VCaP (cell line): ENCODE measurements around the gene DIAPH3.

Source experiments
- H3K27ac ChIP-seq: fragments of 450-650 bp; 2 replicates; pipeline ENCODE4 v1.5.1; 2017
- TF ChIP-seq, protein P1 (sequence below): fragments of 450-650 bp; conservative IDR thresholded peaks from 2 replicates; pipeline ENCODE4 v1.5.1; 2017; ENCODE audit warnings: mild to moderate bottlenecking, moderate library complexity

DIAPH3 gene

DNA sequence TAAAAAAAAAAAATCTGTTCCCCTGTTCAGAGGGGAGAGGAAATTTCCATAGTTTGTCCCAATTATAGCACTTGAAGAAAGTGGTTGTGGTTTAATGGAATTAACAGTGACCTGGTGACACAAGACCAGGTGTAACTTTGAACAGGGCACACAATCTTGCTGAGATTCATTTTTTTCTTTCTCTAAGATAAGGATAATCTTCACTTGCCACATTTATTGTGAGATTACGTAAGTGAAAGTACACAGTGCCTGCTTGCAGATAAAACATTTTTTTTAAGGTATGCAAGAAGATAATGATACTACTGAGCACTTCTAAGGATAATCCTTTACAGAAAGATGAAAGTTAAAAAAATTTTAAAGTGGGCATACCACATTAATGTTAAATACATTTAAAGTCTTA is 448.1 kb downstream of the DIAPH3 start:
- H3K27ac ChIP-seq, result no peak overlapping the region
- TF ChIP-seq, protein P1, sequence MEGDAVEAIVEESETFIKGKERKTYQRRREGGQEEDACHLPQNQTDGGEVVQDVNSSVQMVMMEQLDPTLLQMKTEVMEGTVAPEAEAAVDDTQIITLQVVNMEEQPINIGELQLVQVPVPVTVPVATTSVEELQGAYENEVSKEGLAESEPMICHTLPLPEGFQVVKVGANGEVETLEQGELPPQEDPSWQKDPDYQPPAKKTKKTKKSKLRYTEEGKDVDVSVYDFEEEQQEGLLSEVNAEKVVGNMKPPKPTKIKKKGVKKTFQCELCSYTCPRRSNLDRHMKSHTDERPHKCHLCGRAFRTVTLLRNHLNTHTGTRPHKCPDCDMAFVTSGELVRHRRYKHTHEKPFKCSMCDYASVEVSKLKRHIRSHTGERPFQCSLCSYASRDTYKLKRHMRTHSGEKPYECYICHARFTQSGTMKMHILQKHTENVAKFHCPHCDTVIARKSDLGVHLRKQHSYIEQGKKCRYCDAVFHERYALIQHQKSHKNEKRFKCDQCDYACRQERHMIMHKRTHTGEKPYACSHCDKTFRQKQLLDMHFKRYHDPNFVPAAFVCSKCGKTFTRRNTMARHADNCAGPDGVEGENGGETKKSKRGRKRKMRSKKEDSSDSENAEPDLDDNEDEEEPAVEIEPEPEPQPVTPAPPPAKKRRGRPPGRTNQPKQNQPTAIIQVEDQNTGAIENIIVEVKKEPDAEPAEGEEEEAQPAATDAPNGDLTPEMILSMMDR, result no peak

DNA sequence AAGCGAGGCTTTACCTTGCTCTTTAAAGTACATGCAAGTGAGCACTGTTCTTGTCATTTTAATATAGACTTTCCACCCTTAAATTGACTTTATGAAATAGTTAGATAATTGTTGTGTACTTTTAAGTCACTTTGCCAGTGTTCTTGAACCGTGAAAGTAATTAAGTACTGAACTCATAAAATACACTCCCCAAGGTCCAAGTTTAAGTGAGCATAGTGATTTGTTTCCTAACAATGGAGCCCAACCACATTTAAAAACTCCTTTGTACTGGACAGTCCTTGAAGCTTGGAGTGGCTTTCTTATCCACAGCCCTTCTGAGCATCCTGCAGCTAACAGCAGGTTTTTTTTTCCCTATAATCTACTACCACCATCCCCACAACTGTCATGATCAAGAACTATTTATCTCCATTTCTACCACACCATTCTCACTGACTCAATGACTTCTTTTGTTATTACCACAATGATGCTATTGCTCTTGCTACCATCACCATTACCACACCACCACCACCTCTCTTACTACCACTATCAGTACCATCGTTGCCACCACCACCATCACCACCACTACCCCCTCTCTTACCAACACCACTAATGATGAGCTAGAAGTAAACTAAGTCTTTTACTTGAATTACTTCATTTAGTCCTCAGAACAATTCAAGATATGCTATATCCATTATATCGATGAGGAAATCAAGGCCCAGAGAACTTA is 452.6 kb downstream of the DIAPH3 start:
- TF ChIP-seq, protein P1, result no peak
- no peak overlapping the region for H3K27ac ChIP-seq

DNA sequence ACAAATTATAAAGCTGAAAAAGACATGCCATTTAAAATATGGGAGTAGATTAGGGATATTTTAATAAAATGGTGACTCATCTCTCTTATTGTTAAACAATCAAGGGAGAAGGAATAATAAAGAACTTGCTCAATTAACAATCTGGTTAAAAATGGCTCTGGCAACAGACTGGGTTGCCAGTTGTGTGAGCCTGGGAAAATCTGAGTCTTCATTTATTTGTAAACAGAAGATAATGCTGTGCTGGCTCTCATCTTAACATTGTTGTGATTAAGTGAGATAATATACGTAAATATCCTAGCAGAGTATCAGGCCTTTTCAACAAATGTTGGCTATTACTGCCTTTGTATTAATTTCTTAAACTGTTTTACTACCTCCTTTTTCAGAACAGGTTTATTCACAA is 453.3 kb downstream of the DIAPH3 start:
- no peak overlapping the region for H3K27ac ChIP-seq
- TF ChIP-seq, protein P1, result no peak

DNA sequence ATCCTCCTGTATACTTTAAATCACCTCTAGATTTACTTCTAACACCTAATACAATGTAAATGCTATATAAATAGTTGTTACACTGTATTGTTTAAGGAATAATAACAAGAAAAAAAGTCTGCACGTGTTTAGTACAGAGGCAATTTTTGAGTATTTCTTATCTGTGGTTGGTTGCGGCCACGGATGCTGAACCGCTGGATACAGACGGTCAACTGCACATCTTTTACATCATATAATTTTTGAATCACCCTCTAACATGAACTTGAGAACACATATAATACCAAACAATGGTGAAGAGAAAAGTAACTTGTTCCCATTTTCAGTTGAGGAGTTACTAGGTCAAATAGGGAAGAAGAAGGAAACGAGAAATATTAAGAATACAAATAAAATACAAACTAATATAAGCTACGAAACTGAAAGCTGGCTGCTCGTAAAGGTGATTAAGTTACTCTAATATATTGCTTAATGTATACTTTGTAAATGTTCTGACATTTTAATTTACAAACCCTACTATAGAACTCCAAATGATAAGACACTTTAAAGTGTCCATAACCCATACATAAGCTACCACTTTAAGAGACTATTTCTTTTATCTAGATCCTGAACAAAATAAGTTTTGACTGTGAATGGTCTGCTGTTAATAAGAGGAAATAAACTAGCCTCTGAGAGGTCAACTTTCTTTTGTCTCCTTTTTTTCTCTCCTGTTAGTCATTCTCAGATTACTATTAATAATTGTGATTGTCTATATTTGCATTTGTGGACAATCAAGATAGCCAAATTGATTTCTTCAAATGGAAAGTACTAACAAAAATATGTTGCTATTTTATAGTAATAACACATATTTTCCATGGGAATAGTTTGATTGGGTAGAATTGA is 457.4 kb downstream of the DIAPH3 start:
- TF ChIP-seq, protein P1, result no peak
- H3K27ac ChIP-seq, result no peak overlapping the region

DNA sequence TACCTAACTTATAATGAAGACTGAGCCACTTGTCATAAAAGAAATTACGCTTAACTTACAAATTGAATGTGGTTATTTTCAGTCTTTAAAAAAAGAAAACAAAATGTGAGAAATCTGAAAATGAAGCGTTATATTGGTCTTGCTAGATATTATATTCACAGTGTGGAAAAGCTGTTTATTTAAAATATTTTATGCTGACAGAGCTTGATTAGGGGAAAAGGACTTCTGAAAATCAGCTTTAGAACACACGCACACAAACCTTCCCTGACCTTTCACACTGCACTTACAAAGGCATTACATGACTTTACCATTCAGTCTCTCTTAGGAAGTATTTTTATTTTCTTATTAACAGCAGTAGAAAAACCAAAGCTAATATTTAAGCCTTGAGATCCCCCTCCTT is 461.5 kb downstream of the DIAPH3 start:
- H3K27ac ChIP-seq, result no peak overlapping the region
- TF ChIP-seq, protein P1, result no peak

- H3K27ac ChIP-seq, result no peak overlapping the region
- TF ChIP-seq, protein P1, result no peak
Observed at GRCh38 chr13:59701261-59701660, 462.5 kb downstream of the DIAPH3 start.

- TF ChIP-seq, protein P1, result no peak
- no peak overlapping the region for H3K27ac ChIP-seq
Observed at GRCh38 chr13:59700281-59700680, 463.4 kb downstream of the DIAPH3 start.
